HEK293T (cell line): ENCODE results near the gene CELF4.

Source experiments
- SUZ12 ChIP-seq: fragments of 450-650 bp; IDR thresholded peaks from 2 replicates; pipeline ENCODE4 v1.6.1; 2016; ENCODE audit warnings: mild to moderate bottlenecking
- TARDBP ChIP-seq: fragments of 450-650 bp; IDR thresholded peaks from 2 replicates; pipeline ENCODE4 v1.6.1; 2016

- TF ChIP-seq SUZ12 (no peak), TARDBP (no peak)
Measured at GRCh38 chr18:37346048-37346447, 219.6 kb downstream of the CELF4 start.
